Skeletal muscle satellite cell (primary cell): ENCODE measurements around the gene GXYLT2. TPM values are rescaled to one million over a fixed set of nuclear protein-coding genes. Genes with fewer than 3 reads are reported as not detected.
A peak's percentile ranks its signal among the peaks of the same experiment; 100 is the strongest.

Experiments used
- H3K27me3 ChIP-seq: 2 replicates; pipeline ENCODE4 v1.7.0; 2013; ENCODE audit warnings: low read length; ENCODE audit not compliant: control insufficient read depth, insufficient read depth
- H3K36me3 ChIP-seq: 2 replicates; pipeline ENCODE4 v1.7.0; 2013; ENCODE audit warnings: mild to moderate bottlenecking, control low read depth, low read length; ENCODE audit not compliant: insufficient read depth
- H3K4me1 ChIP-seq: 2 replicates; pipeline ENCODE4 v1.7.0; 2013; ENCODE audit warnings: low read length; ENCODE audit not compliant: control insufficient read depth, insufficient read depth
- H3K4me2 ChIP-seq: 2 replicates; pipeline ENCODE4 v1.7.0; 2013; ENCODE audit warnings: mild to moderate bottlenecking, low read length
- H3K4me3 ChIP-seq: 2 replicates; pipeline ENCODE4 v1.7.0; 2013; ENCODE audit warnings: low read length
- H3K9ac ChIP-seq: 2 replicates; pipeline ENCODE4 v1.7.0; 2013; ENCODE audit warnings: mild to moderate bottlenecking, low read depth, low read length, moderate library complexity
- H3K9me3 ChIP-seq: replicated peaks from 2 replicates; pipeline ENCODE4 v1.7.0; 2013; ENCODE audit warnings: mild to moderate bottlenecking, control low read depth, low read length
- total RNA-seq: library from RNA; depleted of rRNA; stranded (reverse); fragments of >200 nt; gene quantifications from 2 replicates; pipeline ENCODE4 v1.2.3, GENCODE V29; 2012; rRNA removed

Gene GXYLT2, protein sequence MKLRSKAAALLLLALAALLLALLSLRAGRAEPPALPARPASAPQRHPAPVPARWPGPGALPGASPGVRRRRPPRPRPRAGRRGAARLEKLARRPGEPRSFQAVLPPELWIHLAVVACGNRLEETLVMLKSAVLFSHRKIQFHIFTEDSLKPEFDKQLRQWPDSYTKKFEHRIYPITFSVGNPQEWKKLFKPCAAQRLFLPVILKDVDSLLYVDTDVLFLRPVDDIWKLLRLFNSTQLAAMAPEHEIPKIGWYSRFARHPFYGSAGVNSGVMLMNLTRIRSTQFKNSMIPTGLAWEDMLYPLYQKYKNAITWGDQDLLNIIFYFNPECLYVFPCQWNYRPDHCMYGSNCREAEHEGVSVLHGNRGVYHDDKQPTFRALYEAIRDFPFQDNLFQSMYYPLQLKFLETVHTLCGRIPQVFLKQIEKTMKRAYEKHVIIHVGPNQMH
- total RNA-seq, result 17.2 and 32.8 TPM in 2 replicates

DNA sequence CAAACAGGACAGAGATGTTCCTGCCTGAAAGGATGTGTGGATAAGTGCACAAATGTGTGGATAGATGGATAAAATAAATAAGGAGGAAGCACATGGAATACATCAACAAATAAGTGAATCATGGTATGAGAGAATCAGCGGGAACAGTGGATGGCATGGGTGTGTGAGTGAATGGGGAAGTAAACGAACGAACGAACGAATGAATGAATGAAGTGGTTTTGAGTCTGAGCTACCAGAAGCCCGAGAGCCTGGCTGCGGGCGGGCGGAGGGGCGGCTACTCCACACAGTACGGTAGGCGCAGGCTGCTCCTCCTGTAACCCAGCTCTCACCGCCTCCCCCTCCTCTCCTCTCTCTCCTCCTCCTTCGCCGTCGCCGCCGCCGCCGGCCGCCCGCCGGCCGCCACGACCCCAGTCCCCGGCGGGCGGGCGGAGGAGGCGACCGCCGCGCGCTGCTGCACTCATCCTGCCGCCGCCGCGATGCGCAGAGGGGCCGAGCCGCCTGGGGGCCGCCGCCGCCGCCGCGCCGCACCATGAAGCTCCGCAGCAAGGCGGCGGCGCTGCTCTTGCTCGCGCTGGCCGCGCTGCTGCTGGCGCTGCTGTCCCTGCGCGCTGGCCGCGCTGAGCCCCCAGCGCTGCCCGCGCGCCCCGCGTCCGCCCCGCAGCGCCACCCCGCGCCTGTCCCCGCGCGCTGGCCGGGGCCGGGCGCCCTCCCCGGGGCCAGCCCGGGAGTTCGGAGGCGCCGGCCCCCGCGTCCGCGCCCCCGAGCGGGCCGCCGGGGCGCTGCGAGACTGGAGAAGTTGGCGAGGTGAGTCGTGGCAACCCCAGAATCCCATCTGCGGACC is at the start of gene GXYLT2:
GXYLT2 (plus strand) TSS at position 342 of the 841 bp plus-strand sequence; CDS start at position 530, 188 bp downstream.
- no peaks in the 10 kb centered on the region for H3K9me3 ChIP-seq
- H3K4me1 ChIP-seq, result peaks cover 57% of the 10 kb centered on the region
- H3K27me3 ChIP-seq, result peaks cover 4% of the 10 kb centered on the region
- H3K36me3 ChIP-seq, result no peaks in the 10 kb centered on the region
- H3K4me2 ChIP-seq, result peak within 1 kb of the TSS; percentile 89
- peak within 1 kb of the TSS; percentile 64 for H3K9ac ChIP-seq
- H3K4me3 ChIP-seq, result peak within 1 kb of the TSS; percentile 74

DNA sequence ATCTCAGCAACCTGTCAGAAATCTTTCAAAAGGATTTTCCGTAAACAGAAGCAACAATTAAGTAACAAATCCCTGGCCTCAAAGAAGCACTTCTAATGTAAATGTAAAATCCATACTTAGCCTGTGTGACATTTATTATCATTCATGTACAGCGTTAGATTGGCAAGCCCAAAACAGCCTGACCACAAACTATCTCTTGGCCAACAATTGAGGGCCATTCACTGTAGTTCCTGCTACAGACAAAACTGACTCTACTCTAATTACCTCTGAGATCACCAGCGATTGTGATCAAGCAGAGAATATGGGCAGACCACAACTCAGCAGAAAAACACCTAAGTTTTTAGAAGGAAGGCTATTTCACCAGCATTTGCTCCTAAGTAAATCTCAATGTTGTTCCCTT is 48.8 kb upstream of the GXYLT2 start:
- Histone ChIP-seq H3K4me1 (no peaks in the 10 kb centered on the region), H3K27me3 (no peaks in the 10 kb centered on the region), H3K4me2 (no peak overlapping the region), H3K9me3 (no peaks in the 10 kb centered on the region), H3K36me3 (peaks cover 35% of the 10 kb centered on the region), H3K4me3 (no peak overlapping the region), H3K9ac (no peak overlapping the region)

DNA sequence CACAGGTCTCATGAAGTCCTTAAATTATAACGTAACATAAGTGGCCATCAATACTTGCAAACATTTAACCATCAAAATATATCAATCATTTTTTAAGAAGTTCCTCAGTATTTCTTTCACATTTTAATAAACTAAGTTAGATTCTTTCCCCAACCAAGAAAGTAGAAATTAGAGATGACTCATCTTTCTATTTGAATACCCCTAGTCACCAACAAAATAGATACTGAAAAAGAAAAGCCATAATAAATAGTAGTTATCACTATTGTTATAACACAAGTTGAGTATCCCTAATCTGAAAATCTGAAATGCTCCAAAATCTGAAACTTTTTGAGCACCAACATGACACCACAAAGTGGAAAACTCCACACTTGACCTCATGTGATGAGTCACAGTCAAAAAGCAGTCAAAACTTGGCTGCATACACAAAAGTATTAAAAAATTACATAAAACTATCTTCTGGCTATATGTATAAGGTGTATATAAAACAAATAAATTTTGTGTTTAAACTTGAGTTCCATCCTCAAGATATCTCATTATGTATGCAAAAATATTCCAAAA is 43.3 kb upstream of the GXYLT2 start:
- H3K36me3 ChIP-seq, result peaks cover 15% of the 10 kb centered on the region
- peaks cover 33% of the 10 kb centered on the region for H3K4me1 ChIP-seq
- no peaks in the 10 kb centered on the region for H3K9me3 ChIP-seq
- no peak overlapping the region for H3K9ac ChIP-seq
- H3K27me3 ChIP-seq, result peaks cover 3% of the 10 kb centered on the region
- H3K4me2 ChIP-seq, result no peak overlapping the region
- H3K4me3 ChIP-seq, result no peak overlapping the region

DNA sequence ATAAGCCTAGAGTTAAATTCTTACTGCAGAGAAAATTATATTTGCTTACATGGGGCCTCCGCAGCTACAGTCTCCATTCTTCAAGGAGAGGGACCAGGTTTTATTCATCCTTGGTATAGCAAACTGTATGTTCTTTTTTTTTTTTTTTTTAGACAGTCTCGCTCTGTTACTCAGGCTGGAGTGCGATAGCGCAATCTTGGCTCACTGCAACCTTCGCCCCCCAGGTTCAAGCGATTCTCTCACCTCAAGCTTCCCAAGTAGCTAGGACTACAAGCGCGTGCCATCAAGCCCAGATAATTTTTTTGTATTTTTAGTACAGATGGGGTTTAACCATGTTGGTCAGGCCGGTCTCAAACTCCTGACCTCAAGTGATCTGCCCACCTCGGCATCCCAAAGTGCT is 41.7 kb upstream of the GXYLT2 start:
- Histone ChIP-seq H3K36me3 (peaks cover 6% of the 10 kb centered on the region), H3K9ac (no peak overlapping the region), H3K9me3 (no peaks in the 10 kb centered on the region), H3K4me1 (peaks cover 33% of the 10 kb centered on the region), H3K27me3 (peaks cover 3% of the 10 kb centered on the region), H3K4me3 (no peak overlapping the region), H3K4me2 (peak overlapping the region; percentile 87)

DNA sequence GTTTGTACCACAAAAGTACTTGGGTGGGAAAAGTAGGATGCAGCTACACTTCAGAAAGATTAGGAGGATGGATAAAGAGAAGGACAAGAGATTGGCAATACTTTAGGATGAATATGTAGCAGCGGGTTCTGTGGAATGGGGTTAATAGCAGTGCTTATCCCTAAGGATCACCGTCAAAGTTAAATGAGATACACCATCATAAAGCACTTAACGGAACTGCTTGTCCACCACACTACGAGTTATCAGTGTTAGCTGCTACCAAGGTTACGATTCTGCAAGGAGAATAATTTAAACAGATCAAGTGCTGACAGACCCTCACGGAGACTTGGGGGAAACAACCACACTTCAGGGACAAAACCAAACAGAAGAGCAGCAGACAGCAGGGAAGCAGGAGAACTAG is 40.6 kb upstream of the GXYLT2 start:
- Histone ChIP-seq H3K9me3 (no peaks in the 10 kb centered on the region), H3K4me2 (peak overlapping the region; percentile 87), H3K27me3 (peaks cover 3% of the 10 kb centered on the region), H3K4me3 (peak overlapping the region; percentile 94), H3K4me1 (peaks cover 33% of the 10 kb centered on the region), H3K9ac (peak overlapping the region; percentile 83), H3K36me3 (no peaks in the 10 kb centered on the region)

DNA sequence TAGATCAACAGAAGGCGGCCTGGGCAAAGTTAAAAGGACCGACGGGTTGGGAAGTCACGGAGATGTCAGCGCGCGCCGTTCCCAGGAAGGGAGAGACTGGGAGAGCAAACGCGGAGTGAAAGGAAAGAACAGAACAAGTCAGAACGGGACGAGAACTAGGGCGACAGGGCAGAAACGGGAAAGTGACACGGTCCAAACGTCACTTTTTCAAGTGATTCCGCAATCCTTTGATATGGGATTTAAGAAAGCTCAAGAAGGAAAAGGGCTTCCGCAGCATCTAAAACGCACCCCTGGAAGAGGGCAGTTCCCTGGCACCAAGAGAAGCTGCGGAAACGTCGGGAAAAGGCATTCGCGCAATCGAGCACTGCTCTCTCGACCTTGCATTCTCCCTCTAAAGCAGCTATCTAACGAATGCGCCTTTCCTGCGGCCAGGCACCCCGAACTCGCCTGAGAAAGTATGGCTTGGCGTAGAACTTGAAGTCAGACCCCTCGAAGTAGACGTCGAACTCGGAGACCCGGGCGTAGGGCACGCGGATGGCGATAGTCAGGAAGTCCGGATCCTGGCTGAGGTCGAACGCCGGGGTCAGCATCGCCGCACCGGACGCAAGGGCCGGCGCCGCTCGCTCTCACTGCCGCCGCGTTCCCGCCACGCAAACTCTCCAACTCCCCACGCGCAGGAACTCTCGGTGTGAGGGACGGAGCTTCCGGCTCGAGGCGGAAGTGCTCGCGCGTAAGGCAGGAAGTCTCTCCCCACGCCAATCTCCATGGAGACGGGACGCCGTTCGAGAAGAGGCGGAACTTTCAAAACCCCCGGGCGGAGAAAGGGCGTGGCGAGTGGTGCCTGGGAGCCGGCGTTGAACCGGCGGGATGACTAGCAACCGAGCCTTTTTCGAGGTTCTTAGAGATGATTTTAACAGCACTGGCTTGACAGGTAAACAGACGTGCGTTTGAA is 39.8 kb upstream of the GXYLT2 start, which contains the start of gene SHQ1:
SHQ1 (minus strand) TSS at position 695 of the 952 bp plus-strand sequence; CDS start at position 590, 105 bp downstream.
- peaks cover 3% of the 10 kb centered on the region for H3K27me3 ChIP-seq
- H3K4me1 ChIP-seq, result peaks cover 33% of the 10 kb centered on the region
- peak within 1 kb of the TSS; percentile 94 for H3K4me3 ChIP-seq
- no peaks in the 10 kb centered on the region for H3K36me3 ChIP-seq
- H3K4me2 ChIP-seq, result peak within 1 kb of the TSS; percentile 87
- peak within 1 kb of the TSS; percentile 83 for H3K9ac ChIP-seq
- no peaks in the 10 kb centered on the region for H3K9me3 ChIP-seq

DNA sequence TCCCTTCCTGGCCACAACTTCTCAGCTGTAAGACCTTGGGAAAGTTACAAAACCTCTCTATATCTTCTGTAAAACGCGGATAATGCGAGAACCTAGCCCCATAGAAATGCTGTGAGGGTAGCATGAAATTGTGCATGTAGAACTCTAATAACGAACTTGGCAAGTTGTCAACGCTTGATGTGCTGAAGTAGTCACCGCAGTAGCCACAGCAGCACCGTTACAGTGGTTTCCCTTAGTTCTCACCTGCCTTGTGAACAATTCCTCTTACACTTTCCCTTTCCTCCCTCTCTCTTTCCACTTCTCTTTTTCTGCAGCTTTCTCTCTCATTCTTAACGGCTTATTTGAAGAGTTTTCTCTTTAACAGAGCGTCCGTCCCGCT is 39.2 kb upstream of the GXYLT2 start:
- H3K4me3 ChIP-seq, result peak overlapping the region; percentile 94
- peaks cover 3% of the 10 kb centered on the region for H3K27me3 ChIP-seq
- peak overlapping the region; percentile 23 for H3K9ac ChIP-seq
- no peaks in the 10 kb centered on the region for H3K9me3 ChIP-seq
- no peaks in the 10 kb centered on the region for H3K36me3 ChIP-seq
- H3K4me1 ChIP-seq, result peaks cover 33% of the 10 kb centered on the region
- peak overlapping the region; percentile 87 for H3K4me2 ChIP-seq

DNA sequence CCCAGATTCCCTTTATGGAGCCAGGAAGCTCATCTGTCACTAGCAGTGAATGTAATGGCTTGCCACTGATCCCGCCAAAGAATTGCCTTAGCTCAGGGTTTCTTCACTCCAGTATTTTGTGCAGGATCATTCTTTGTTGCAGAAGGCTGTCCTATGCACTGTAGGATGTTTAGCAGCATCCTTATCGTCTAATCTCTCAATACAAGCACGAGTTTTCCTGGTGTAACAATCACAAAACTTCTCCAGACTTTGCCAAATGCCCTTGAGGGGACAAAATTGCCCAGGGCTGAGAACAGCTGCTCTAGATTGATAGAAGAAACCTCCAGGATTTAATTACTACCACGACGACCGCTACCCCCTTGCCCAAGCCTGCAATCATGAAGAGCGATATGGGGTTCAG is 32.8 kb upstream of the GXYLT2 start:
- no peaks in the 10 kb centered on the region for H3K9me3 ChIP-seq
- no peaks in the 10 kb centered on the region for H3K36me3 ChIP-seq
- no peaks in the 10 kb centered on the region for H3K4me1 ChIP-seq
- no peak overlapping the region for H3K4me3 ChIP-seq
- peaks cover 5% of the 10 kb centered on the region for H3K27me3 ChIP-seq
- H3K9ac ChIP-seq, result no peak overlapping the region
- no peak overlapping the region for H3K4me2 ChIP-seq

DNA sequence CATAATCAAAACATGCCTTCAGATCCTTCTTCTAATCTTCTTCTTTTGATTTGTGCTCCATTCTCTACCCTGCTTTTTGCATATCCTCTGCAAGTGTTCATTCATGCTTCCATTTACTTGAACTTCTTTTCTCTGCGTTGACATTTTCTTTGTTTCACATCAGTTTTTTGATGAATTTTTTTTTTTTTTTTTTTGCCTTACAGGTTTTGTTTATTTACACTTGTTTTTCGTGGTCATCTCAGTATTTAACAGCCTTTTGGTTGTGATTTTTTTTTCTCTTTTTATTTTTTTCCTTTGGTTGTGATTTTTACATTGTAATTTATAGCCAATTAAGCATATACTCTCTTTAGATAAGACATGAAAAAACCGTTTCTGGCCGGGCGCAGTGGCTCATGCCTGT is 27.8 kb upstream of the GXYLT2 start:
- no peaks in the 10 kb centered on the region for H3K4me1 ChIP-seq
- peaks cover 7% of the 10 kb centered on the region for H3K27me3 ChIP-seq
- H3K9ac ChIP-seq, result no peak overlapping the region
- no peak overlapping the region for H3K4me2 ChIP-seq
- no peak overlapping the region for H3K4me3 ChIP-seq
- no peaks in the 10 kb centered on the region for H3K36me3 ChIP-seq
- H3K9me3 ChIP-seq, result no peaks in the 10 kb centered on the region

DNA sequence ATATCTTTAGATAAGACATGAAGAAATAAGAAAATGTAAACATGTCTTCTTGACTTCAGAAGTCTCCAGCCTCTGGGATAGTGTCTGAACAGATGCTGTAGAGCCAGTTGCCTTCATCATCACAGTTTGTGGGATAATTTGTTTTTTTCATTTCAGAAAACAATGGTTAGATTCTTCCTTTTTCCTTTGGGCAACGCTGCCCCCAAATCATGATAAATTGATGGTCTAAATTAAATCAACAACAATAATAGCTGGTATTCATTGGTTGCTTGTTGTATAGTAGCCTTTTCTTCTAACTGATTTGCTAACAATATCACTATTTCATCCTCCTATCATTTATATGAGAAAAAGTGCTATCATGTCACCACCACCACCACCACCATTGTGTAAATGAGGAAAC is 27.0 kb upstream of the GXYLT2 start:
- no peak overlapping the region for H3K4me2 ChIP-seq
- no peak overlapping the region for H3K9ac ChIP-seq
- H3K27me3 ChIP-seq, result peaks cover 6% of the 10 kb centered on the region
- no peaks in the 10 kb centered on the region for H3K9me3 ChIP-seq
- no peak overlapping the region for H3K4me3 ChIP-seq
- H3K36me3 ChIP-seq, result no peaks in the 10 kb centered on the region
- H3K4me1 ChIP-seq, result no peaks in the 10 kb centered on the region
